HepG2 (cell line): ENCODE measurements around the gene CAPG. TPM values are rescaled to one million over a fixed set of nuclear protein-coding genes. Genes with fewer than 3 reads are reported as not detected.

Experiments
- ATM ChIP-seq: fragments of 450-650 bp; IDR thresholded peaks from 2 replicates; pipeline ENCODE4 v1.7.1; 2017; ENCODE audit warnings: mild to moderate bottlenecking, borderline replicate concordance
- CBX1 ChIP-seq: IDR thresholded peaks from one replicate; pipeline ENCODE4 v1.6.1; 2016; ENCODE audit warnings: antibody characterized with exemption, low read depth
- GLI4 ChIP-seq: sonication (generic); formaldehyde crosslinking; IDR thresholded peaks from 2 replicates; pipeline ENCODE4 v1.5.1; 2020; ENCODE audit warnings: missing genetic modification reagents, mild to moderate bottlenecking, moderate library complexity, borderline replicate concordance
- HDAC2 ChIP-seq: sonication (generic); formaldehyde crosslinking; IDR thresholded peaks from 2 replicates; pipeline ENCODE4 v1.4.0; 2020; ENCODE audit warnings: missing genetic modification reagents
- MLX ChIP-seq: IDR thresholded peaks from 2 replicates; pipeline ENCODE4 v1.6.1; 2016
- NAIF1 ChIP-seq: sonication (generic); formaldehyde crosslinking; IDR thresholded peaks from 2 replicates; pipeline ENCODE4 v1.5.0; 2020; ENCODE audit warnings: mild to moderate bottlenecking, missing genetic modification reagents, borderline replicate concordance
- ONECUT2 ChIP-seq: sonication (generic); formaldehyde crosslinking; IDR thresholded peaks from 2 replicates; pipeline ENCODE4 v1.4.0; 2020; ENCODE audit warnings: missing genetic modification reagents
- PHF20 ChIP-seq: sonication (generic); formaldehyde crosslinking; IDR thresholded peaks from 2 replicates; pipeline ENCODE4 v1.5.0; 2020; ENCODE audit warnings: mild to moderate bottlenecking, missing genetic modification reagents
- PHF5A ChIP-seq: IDR thresholded peaks from one replicate; pipeline ENCODE4 v1.6.1; 2018; ENCODE audit warnings: low read depth, missing genetic modification reagents; ENCODE audit not compliant: unreplicated experiment
- SALL1 ChIP-seq: sonication (generic); formaldehyde crosslinking; IDR thresholded peaks from 2 replicates; pipeline ENCODE4 v1.8.0; 2022; ENCODE audit warnings: mild to moderate bottlenecking, missing genetic modification reagents
- YEATS4 ChIP-seq: sonication (generic); formaldehyde crosslinking; IDR thresholded peaks from 2 replicates; pipeline ENCODE4 v1.4.0; 2020; ENCODE audit warnings: missing genetic modification reagents, borderline replicate concordance
- ZBED4 ChIP-seq: sonication (generic); formaldehyde crosslinking; IDR thresholded peaks from 2 replicates; pipeline ENCODE4 v1.4.0; 2020; ENCODE audit warnings: missing genetic modification reagents, borderline replicate concordance
- ZFYVE20 ChIP-seq: sonication (generic); formaldehyde crosslinking; IDR thresholded peaks from 2 replicates; pipeline ENCODE4 v1.8.0; 2023; ENCODE audit warnings: low read depth, mild to moderate bottlenecking, moderate library complexity, missing genetic modification reagents, borderline replicate concordance
- ZNF234 ChIP-seq: sonication (generic); formaldehyde crosslinking; conservative IDR thresholded peaks from 2 replicates; pipeline ENCODE4 v1.5.1; 2020; ENCODE audit warnings: mild to moderate bottlenecking, missing genetic modification reagents
- ZNF3 ChIP-seq: IDR thresholded peaks from 2 replicates; pipeline ENCODE4 v1.7.0; 2017; ENCODE audit warnings: inconsistent platforms
- ZNF362 ChIP-seq: sonication (generic); formaldehyde crosslinking; IDR thresholded peaks from 2 replicates; pipeline ENCODE4 v1.4.0; 2020; ENCODE audit warnings: missing genetic modification reagents, mild to moderate bottlenecking, borderline replicate concordance
- ZNF44 ChIP-seq: sonication (generic); formaldehyde crosslinking; IDR thresholded peaks from 2 replicates; pipeline ENCODE4 v1.5.1; 2020; ENCODE audit warnings: mild to moderate bottlenecking, missing genetic modification reagents
- ZNF552 ChIP-seq: sonication (generic); formaldehyde crosslinking; IDR thresholded peaks from 2 replicates; pipeline ENCODE4 v1.9.0; 2022; ENCODE audit warnings: missing genetic modification reagents, mild to moderate bottlenecking, borderline replicate concordance
- ZNF570 ChIP-seq: sonication (generic); formaldehyde crosslinking; IDR thresholded peaks from 2 replicates; pipeline ENCODE4 v1.4.0; 2020; ENCODE audit warnings: mild to moderate bottlenecking, missing genetic modification reagents, borderline replicate concordance
- ZNF609 ChIP-seq: sonication (generic); formaldehyde crosslinking; IDR thresholded peaks from 2 replicates; pipeline ENCODE4 v1.4.0; 2020; ENCODE audit warnings: mild to moderate bottlenecking, missing genetic modification reagents, borderline replicate concordance
- polyA plus RNA-seq, 8 experiments: library from polyadenylated mRNA; depleted of rRNA in 3 of 8; stranded (reverse) in 7 of 8; unstranded in 1 of 8; fragments of >200 nt; fragmentation: Illumina TruSeq in 4 of 8; extraction: Trizol in 4 of 8; gene quantifications; 2 replicates each; pipeline versions ENCODE4 v1.2.1 to v1.2.3, GENCODE V29; 2011 to 2016; ENCODE audit warnings: low read depth in 4 of 8, missing spikeins in 1 of 8, mixed read lengths in 1 of 8; ENCODE audit not compliant: insufficient read depth in 1 of 8
- total RNA-seq, 5 experiments: library from RNA; depleted of rRNA; stranded (reverse); fragments of >200 nt; fragmentation: Illumina TruSeq; extraction: Trizol; gene quantifications; 2 replicates each; pipeline ENCODE4 v1.2.3, GENCODE V29; 2016; ENCODE audit warnings: low read depth in 1 of 5

The CAPG gene
- total and polyA plus RNA-seq, 2 of the 13 experiments (the other 11 are each of a cell fraction or from before 2014, with no cell fraction given): 12.7 to 18.2 TPM

GRCh38 chr2:85419009-85419675, 9.0 kb upstream of the CAPG start (continued):
- TF ChIP-seq NAIF1 (CRISPR knock-in tag) (peak; percentile 77; the same call in 1 of the 2 replicates), HDAC2 (CRISPR knock-in tag) (no peak), ZNF362 (CRISPR knock-in tag) (no peak), MLX (CRISPR knock-in tag) (no peak), ZNF44 (CRISPR knock-in tag) (no peak), ZNF552 (no peak), ZNF570 (CRISPR knock-in tag) (no peak), CBX1 (no peak), PHF20 (CRISPR knock-in tag) (peak; percentile 47; the same call in 1 of the 2 replicates), ZBED4 (CRISPR knock-in tag) (peak; percentile 46), YEATS4 (CRISPR knock-in tag) (no peak), ZNF234 (CRISPR knock-in tag) (no peak), ZNF609 (CRISPR knock-in tag) (no peak; the same call in 1 of the 2 replicates), PHF5A (CRISPR knock-in tag) (no peak), ZFYVE20 (CRISPR knock-in tag) (no peak), ATM (no peak), GLI4 (CRISPR knock-in tag) (no peak), SALL1 (peak; percentile 10; the same call in 1 of the 2 replicates), ONECUT2 (CRISPR knock-in tag) (peak; percentile 31; the same call in 1 of the 2 replicates), ZNF3 (CRISPR knock-in tag) (no peak)
